Muscle layer of colon (tissue), 2 donors: ENCODE measurements around the gene OTUD7B.
"Not testable (repeated sequence)": the region's sequence is repeated elsewhere in the genome, so short reads cannot be mapped to it uniquely, and the experiment has no call there.

Source experiments
- H3K27ac ChIP-seq: one replicate; pipeline ENCODE4 v1.7.0; 2013; ENCODE audit warnings: low read depth, mild to moderate bottlenecking, low read length, moderate library complexity
- H3K27me3 ChIP-seq, 2 donors: one replicate each; pipeline ENCODE4 v1.7.0; 2013; ENCODE audit warnings: low read length in 2 of 2, mild to moderate bottlenecking in 2 of 2; ENCODE audit not compliant: insufficient read depth in 2 of 2, control insufficient read depth in 1 of 2
- H3K36me3 ChIP-seq: one replicate; pipeline ENCODE4 v1.7.0; 2013; ENCODE audit warnings: mild to moderate bottlenecking, low read length; ENCODE audit not compliant: insufficient read depth
- H3K4me1 ChIP-seq: one replicate; pipeline ENCODE4 v1.7.0; 2013; ENCODE audit warnings: mild to moderate bottlenecking, low read length; ENCODE audit not compliant: insufficient read depth
- H3K4me3 ChIP-seq, 2 donors: one replicate each; pipeline ENCODE4 v1.7.0; 2013; ENCODE audit warnings: low read length in 2 of 2, low read depth in 1 of 2, mild to moderate bottlenecking in 1 of 2, moderate library complexity in 1 of 2
- H3K9ac ChIP-seq: one replicate; pipeline ENCODE4 v1.7.0; 2013; ENCODE audit warnings: low read length
- H3K9me3 ChIP-seq: one replicate; pipeline ENCODE4 v1.7.0; 2013; ENCODE audit warnings: mild to moderate bottlenecking, low read length
- donor health status: abdominal sarcoma.
- donor health status: Adenocarcinoma of cecum.

OTUD7B gene

DNA sequence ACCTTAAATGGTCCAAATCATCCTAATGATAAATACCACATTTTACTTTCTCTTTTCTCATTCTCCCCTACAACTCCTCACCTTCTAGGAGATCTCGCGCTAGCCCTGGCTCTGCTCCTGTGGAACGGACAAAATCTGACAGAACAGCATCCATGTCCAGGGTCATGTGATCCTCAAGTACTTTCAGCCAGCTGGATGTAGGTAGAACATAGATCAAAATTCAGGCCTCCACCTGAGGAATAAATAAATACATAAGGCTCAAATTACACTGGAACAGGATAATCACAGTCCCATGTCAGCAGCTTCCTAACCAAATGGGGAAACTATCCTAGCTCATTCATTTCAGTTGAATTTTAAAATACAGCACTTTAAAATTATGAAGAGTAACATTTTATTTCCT, 33.2 kb downstream of the OTUD7B start:
- no peak overlapping the region for H3K27ac ChIP-seq
- H3K36me3 ChIP-seq, result peaks cover 27% of the 10 kb centered on the region
- H3K9ac ChIP-seq, result no peak overlapping the region

DNA sequence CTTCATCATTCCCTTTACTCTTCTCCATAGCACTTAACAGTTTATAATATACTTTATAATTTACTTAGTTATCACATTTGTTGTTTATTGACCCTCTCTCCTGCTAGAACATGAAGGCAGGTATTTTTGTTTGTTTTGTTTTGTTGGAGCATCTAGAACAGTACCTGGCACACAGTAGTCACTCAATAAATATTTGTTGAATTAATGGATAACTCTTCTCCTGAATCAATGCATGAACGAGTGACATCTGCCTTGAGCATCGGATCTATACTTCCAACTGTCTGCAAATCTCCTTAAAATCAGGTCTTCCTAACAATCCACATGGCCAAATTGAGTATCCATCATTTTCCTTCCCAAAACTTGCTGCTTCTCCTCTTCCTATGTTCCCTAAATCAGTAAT, 38.0 kb downstream of the OTUD7B start:
- Histone ChIP-seq H3K4me1 (no peaks in the 10 kb centered on the region), H3K27me3 (no peaks in the 10 kb centered on the region), H3K4me3 (no peak overlapping the region), H3K9me3 (no peaks in the 10 kb centered on the region), H3K27ac (no peak overlapping the region), H3K36me3 (peaks cover 47% of the 10 kb centered on the region), H3K9ac (no peak overlapping the region)

More for the DNA sequence above, 33.2 kb downstream of the OTUD7B start:
- no peak overlapping the region for H3K4me3 ChIP-seq
- H3K9me3 ChIP-seq, result no peaks in the 10 kb centered on the region
- H3K4me1 ChIP-seq, result peaks cover 9% of the 10 kb centered on the region
- H3K27me3 ChIP-seq, result no peaks in the 10 kb centered on the region

- peaks cover 49% of the 10 kb centered on the region for H3K36me3 ChIP-seq
- no peak overlapping the region for H3K4me3 ChIP-seq
- H3K27ac ChIP-seq, result no peak overlapping the region
- H3K27me3 ChIP-seq, result no peaks in the 10 kb centered on the region
- no peaks in the 10 kb centered on the region for H3K4me1 ChIP-seq
- no peaks in the 10 kb centered on the region for H3K9me3 ChIP-seq
- no peak overlapping the region for H3K9ac ChIP-seq
Observed at GRCh38 chr1:149967646-149968045, 42.9 kb downstream of the OTUD7B start.

- Histone ChIP-seq H3K9me3 (no peaks in the 10 kb centered on the region), H3K4me1 (no peaks in the 10 kb centered on the region), H3K27me3 (no peaks in the 10 kb centered on the region), H3K36me3 (peaks cover 44% of the 10 kb centered on the region), H3K9ac (no peak overlapping the region), H3K27ac (no peak overlapping the region), H3K4me3 (no peak overlapping the region)
Observed at GRCh38 chr1:149967041-149967440, 43.5 kb downstream of the OTUD7B start.

- H3K4me3 ChIP-seq, result no peak overlapping the region
- no peak overlapping the region for H3K27ac ChIP-seq
- H3K4me1 ChIP-seq, result no peaks in the 10 kb centered on the region
- peaks cover 39% of the 10 kb centered on the region for H3K36me3 ChIP-seq
- no peak overlapping the region for H3K9ac ChIP-seq
- H3K9me3 ChIP-seq, result no peaks in the 10 kb centered on the region
- no peaks in the 10 kb centered on the region for H3K27me3 ChIP-seq
Observed at GRCh38 chr1:149966405-149966804, 44.1 kb downstream of the OTUD7B start.

DNA sequence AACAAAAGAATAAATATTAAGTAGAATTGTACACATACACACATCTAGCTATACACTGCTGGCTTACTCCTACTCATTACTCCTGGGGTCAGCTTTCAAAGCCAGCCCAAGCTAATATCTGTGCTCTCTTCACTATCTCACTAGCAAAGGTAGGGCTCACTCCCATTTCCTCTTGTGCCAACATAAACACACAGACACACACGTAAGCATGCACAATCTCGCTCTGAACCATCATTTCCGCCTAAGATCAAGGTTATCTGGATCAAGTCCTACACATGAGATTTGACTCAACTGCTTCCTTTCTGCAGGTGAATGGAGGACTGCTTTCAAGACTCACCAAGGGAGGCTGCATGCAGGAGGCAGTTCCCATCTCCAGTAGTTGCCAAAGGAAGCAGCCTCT, 45.1 kb downstream of the OTUD7B start:
- Histone ChIP-seq H3K4me1 (no peaks in the 10 kb centered on the region), H3K9me3 (no peaks in the 10 kb centered on the region), H3K9ac (no peak overlapping the region), H3K27me3 (no peaks in the 10 kb centered on the region), H3K27ac (no peak overlapping the region), H3K36me3 (peaks cover 30% of the 10 kb centered on the region), H3K4me3 (no peak overlapping the region)

DNA sequence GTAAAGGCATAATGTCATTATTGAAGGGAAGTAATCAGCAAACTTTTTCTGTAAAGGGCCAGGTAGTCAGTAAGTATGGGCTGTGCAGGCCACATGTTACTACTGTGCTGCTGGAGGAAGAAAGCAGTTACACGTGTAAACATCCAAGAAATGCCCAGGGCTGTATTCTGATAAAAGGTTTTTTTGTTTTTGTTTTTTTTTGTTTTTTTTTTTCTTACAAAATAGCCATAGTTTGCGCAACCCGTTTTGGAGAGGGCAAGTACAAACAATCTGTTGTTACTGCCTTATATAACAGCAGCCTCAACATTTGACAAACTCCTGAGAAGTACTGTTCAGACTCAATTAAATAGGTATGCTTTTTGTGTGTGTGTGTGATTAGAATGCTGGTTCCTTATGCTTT, 47.2 kb downstream of the OTUD7B start:
- no peak overlapping the region for H3K27ac ChIP-seq
- H3K36me3 ChIP-seq, result peaks cover 37% of the 10 kb centered on the region
- H3K9ac ChIP-seq, result no peak overlapping the region

GRCh38 chr1:149962736-149963135, 47.8 kb downstream of the OTUD7B start:
- Histone ChIP-seq H3K4me1 (no peaks in the 10 kb centered on the region), H3K27ac (no peak overlapping the region), H3K27me3 (no peaks in the 10 kb centered on the region), H3K9me3 (peaks cover 2% of the 10 kb centered on the region), H3K36me3 (peaks cover 40% of the 10 kb centered on the region), H3K9ac (no peak overlapping the region), H3K4me3 (no peak overlapping the region)

More for the DNA sequence above, 47.2 kb downstream of the OTUD7B start:
- Histone ChIP-seq H3K4me3 (no peak overlapping the region), H3K27me3 (no peaks in the 10 kb centered on the region), H3K4me1 (no peaks in the 10 kb centered on the region), H3K9me3 (no peaks in the 10 kb centered on the region)

DNA sequence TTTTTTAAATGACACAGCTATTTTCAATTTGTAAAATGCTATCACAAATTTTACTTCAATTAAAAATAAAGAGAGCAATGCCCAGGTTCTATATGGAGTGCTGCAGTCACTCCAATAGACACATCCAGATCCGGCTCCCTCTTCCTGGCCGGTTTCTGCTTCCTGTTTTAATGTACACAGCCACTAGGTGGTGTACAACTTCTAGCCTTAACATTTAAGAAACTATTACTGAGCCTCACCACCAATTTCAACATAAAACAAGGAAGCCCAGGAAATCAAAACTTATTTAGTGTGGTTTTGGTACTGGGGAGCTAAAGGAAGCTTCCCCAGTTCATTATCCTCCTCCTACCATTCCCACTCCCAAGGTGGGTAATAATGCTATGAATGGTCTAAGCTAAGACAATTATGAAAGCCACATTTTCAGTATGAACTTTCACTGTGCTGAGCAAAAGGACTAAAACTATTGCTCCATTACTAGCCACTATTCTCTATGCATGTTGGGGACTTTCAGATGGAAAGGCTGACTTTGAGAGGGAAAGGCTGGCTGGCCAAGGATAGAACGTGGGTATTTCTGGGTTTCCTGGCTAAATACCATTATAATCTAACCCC, 48.4 kb downstream of the OTUD7B start:
- H3K36me3 ChIP-seq, result peaks cover 36% of the 10 kb centered on the region
- H3K9me3 ChIP-seq, result peaks cover 4% of the 10 kb centered on the region
- no peaks in the 10 kb centered on the region for H3K27me3 ChIP-seq
- H3K9ac ChIP-seq, result no peak overlapping the region
- no peak overlapping the region for H3K4me3 ChIP-seq
- H3K4me1 ChIP-seq, result no peaks in the 10 kb centered on the region
- no peak overlapping the region for H3K27ac ChIP-seq

DNA sequence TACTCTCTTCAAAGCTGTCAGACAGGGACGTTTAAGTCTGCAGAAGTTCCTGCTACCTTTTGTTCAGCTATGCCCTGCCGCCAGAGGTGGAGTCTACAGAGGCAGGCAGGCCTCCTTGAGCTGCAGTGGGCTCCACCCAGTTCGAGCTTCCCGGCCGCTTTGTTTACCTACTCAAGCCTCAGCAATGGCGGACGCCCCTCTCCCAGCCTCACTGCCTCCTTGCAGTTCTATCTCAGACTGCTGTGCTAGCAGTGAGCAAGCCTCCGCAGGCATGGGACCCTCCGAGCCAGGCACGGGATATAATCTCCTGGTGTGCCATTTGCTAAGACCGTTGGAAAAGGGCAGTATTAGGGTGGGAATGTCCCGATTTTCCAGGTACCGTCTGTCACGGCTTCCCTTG, 53.0 kb downstream of the OTUD7B start:
- H3K4me3 ChIP-seq, H3K27me3 ChIP-seq, H3K4me1 ChIP-seq, H3K9me3 ChIP-seq, H3K27ac ChIP-seq, H3K9ac ChIP-seq: not testable (repeated sequence)
- peaks cover 13% of the 10 kb centered on the region for H3K36me3 ChIP-seq

GRCh38 chr1:149949911-149950310, 60.6 kb downstream of the OTUD7B start:
- no peaks in the 10 kb centered on the region for H3K27me3 ChIP-seq
- H3K9me3 ChIP-seq, result no peaks in the 10 kb centered on the region
- no peaks in the 10 kb centered on the region for H3K4me1 ChIP-seq
- no peak overlapping the region for H3K4me3 ChIP-seq
- H3K36me3 ChIP-seq, result peaks cover 37% of the 10 kb centered on the region
- H3K27ac ChIP-seq, result no peak overlapping the region
- no peak overlapping the region for H3K9ac ChIP-seq

DNA sequence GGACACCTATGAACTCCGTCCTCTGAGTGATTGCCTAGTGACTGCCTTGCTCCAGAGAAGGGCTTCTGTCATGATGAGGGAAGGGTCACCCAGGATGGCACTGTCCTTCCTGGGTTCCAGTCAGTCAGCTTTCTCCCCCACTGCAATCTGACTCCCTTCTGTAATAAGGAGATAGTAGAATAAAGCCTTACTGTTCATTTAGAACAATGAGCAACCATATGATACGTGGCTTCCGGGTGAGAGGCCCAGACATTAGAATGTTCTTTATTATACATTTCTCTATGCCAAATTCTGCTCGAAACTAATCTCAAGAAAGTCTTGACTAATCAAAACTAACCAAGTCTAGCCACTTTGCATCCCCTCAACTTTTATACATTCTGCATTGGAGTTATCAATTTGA, 65.3 kb downstream of the OTUD7B start:
- Histone ChIP-seq H3K27me3 (no peaks in the 10 kb centered on the region), H3K27ac (no peak overlapping the region), H3K36me3 (peaks cover 50% of the 10 kb centered on the region), H3K9ac (no peak overlapping the region), H3K9me3 (no peaks in the 10 kb centered on the region), H3K4me1 (no peaks in the 10 kb centered on the region), H3K4me3 (no peak overlapping the region)
